ENCODE measurements around the gene EHMT1. TPM values are rescaled to one million over a fixed set of nuclear protein-coding genes. Genes with fewer than 3 reads are reported as not detected.
A peak's percentile ranks its signal among the peaks of the same experiment; 100 is the strongest.

EHMT1 gene
- total RNA-seq, 1 donor from 2014 or later, result 82.7 TPM

GRCh38 chr9:137691646-137692351 lies 73.0 kb downstream of the EHMT1 start:
- Histone ChIP-seq H3K4me1 (peaks cover 53% of the 10 kb centered on the region), H3K27me3 (no peaks in the 10 kb centered on the region), H3K36me3 (no peaks in the 10 kb centered on the region), H3K9me3 (no peaks in the 10 kb centered on the region), H3K4me3 (no peak overlapping the region), H3K27ac (no peak overlapping the region)
- DNase-seq (peak; percentile 85), ATAC-seq (peak; percentile 83)
- intact Hi-C loops (cut with DNase I), result no loop called here
- no peak for TF ChIP-seq CTCF (IDR thresholded peaks at IDR 0.05)

GRCh38 chr9:137694236-137694959 lies 75.6 kb downstream of the EHMT1 start:
- intact Hi-C loops (cut with DNase I), result no loop called here
- no peaks in the 10 kb centered on the region for H3K36me3 ChIP-seq
- TF ChIP-seq CTCF (IDR thresholded peaks at IDR 0.05), result no peak
- H3K4me3 ChIP-seq, result no peak overlapping the region
- ATAC-seq (no peak), DNase-seq (no peak)
- no peak overlapping the region for H3K27ac ChIP-seq
- no peaks in the 10 kb centered on the region for H3K9me3 ChIP-seq
- peaks cover 45% of the 10 kb centered on the region for H3K4me1 ChIP-seq
- no peaks in the 10 kb centered on the region for H3K27me3 ChIP-seq

GRCh38 chr9:137694962-137695875 lies 76.4 kb downstream of the EHMT1 start:
- peak; percentile 65 for TF ChIP-seq CTCF (IDR thresholded peaks at IDR 0.05)
- Histone ChIP-seq H3K4me1 (peaks cover 37% of the 10 kb centered on the region), H3K4me3 (no peak overlapping the region), H3K9me3 (no peaks in the 10 kb centered on the region), H3K27me3 (no peaks in the 10 kb centered on the region), H3K27ac (no peak overlapping the region), H3K36me3 (no peaks in the 10 kb centered on the region)
- peak; percentile 79 for DNase-seq
- intact Hi-C loops (cut with DNase I), result no loop called here
- peak; percentile 89 for ATAC-seq

- no peak for ATAC-seq
Observed at GRCh38 chr9:137696136-137696925, 77.5 kb downstream of the EHMT1 start.

More at GRCh38 chr9:137696136-137696925, 77.5 kb downstream of the EHMT1 start:
- Histone ChIP-seq H3K27me3 (no peaks in the 10 kb centered on the region), H3K27ac (no peak overlapping the region), H3K4me3 (no peak overlapping the region), H3K36me3 (no peaks in the 10 kb centered on the region), H3K4me1 (peaks cover 26% of the 10 kb centered on the region), H3K9me3 (no peaks in the 10 kb centered on the region)
- TF ChIP-seq CTCF (IDR thresholded peaks at IDR 0.05), result no peak
- intact Hi-C loops (cut with DNase I), result no loop called here
- no peak for DNase-seq

Data from upper lobe of right lung (tissue), 1 donor.